WERI-Rb-1 (cell line): ENCODE measurements around the gene UBE2E1.

Experiments used
- DNase-seq: peaks from one replicate; pipeline ENCODE4 v3.0.0-alpha.2; 2020
- H3K27ac ChIP-seq: fragments of 250-450 bp; sonication (Bioruptor Pico); 2 replicates; pipeline ENCODE4 v1.5.1; 2020; ENCODE audit warnings: mild to moderate bottlenecking, moderate library complexity
- H3K27me3 ChIP-seq: fragments of 250-450 bp; sonication (Bioruptor Pico); 2 replicates; pipeline ENCODE4 v1.5.1; 2021; ENCODE audit warnings: mild to moderate bottlenecking, low read depth, moderate library complexity; ENCODE audit not compliant: insufficient read depth, severe bottlenecking
- H3K36me3 ChIP-seq: fragments of 250-450 bp; sonication (Bioruptor Pico); 2 replicates; pipeline ENCODE4 v1.5.1; 2020; ENCODE audit warnings: mild to moderate bottlenecking, moderate library complexity
- H3K4me3 ChIP-seq: 2 replicates; pipeline ENCODE4 v1.5.1; 2011; ENCODE audit warnings: low read depth, mild to moderate bottlenecking, control low read depth, low read length
- H3K9me3 ChIP-seq: fragments of 250-450 bp; sonication (Bioruptor Pico); 2 replicates; pipeline ENCODE4 v1.5.1; 2021; ENCODE audit warnings: mild to moderate bottlenecking, moderate library complexity; ENCODE audit not compliant: severe bottlenecking
- CTCF ChIP-seq: IDR thresholded peaks from 2 replicates; pipeline ENCODE4 v1.5.1; 2011; ENCODE audit warnings: low read depth, mild to moderate bottlenecking, control low read depth, inconsistent platforms, low read length

The UBE2E1 gene

GRCh38 chr3:23835802-23836201, 30.0 kb downstream of the UBE2E1 start:
- Histone ChIP-seq H3K27ac (no peak overlapping the region), H3K9me3 (no peaks in the 10 kb centered on the region), H3K27me3 (no peaks in the 10 kb centered on the region), H3K36me3 (no peaks in the 10 kb centered on the region), H3K4me3 (no peak overlapping the region)
- no peak for DNase-seq
- no peak for TF ChIP-seq CTCF

GRCh38 chr3:23836536-23837230, 30.9 kb downstream of the UBE2E1 start:
- no peaks in the 10 kb centered on the region for H3K36me3 ChIP-seq
- no peak for TF ChIP-seq CTCF
- no peak for DNase-seq

GRCh38 chr3:23837286-23837685, 31.5 kb downstream of the UBE2E1 start:
- no peak for DNase-seq
- H3K27me3 ChIP-seq: no peaks in the 10 kb centered on the region
- H3K9me3 ChIP-seq: no peaks in the 10 kb centered on the region
- H3K4me3 ChIP-seq: no peak overlapping the region
- no peak for TF ChIP-seq CTCF
- no peaks in the 10 kb centered on the region for H3K36me3 ChIP-seq
- H3K27ac ChIP-seq: no peak overlapping the region

More at GRCh38 chr3:23836536-23837230, 30.9 kb downstream of the UBE2E1 start:
- H3K9me3 ChIP-seq: no peaks in the 10 kb centered on the region
- H3K4me3 ChIP-seq: no peak overlapping the region
- no peaks in the 10 kb centered on the region for H3K27me3 ChIP-seq
- no peak overlapping the region for H3K27ac ChIP-seq

GRCh38 chr3:23837691-23838090, 31.9 kb downstream of the UBE2E1 start:
- TF ChIP-seq CTCF: no peak
- no peak for DNase-seq
- H3K4me3 ChIP-seq: no peak overlapping the region
- no peak overlapping the region for H3K27ac ChIP-seq
- H3K36me3 ChIP-seq: no peaks in the 10 kb centered on the region
- no peaks in the 10 kb centered on the region for H3K27me3 ChIP-seq
- no peaks in the 10 kb centered on the region for H3K9me3 ChIP-seq

DNA sequence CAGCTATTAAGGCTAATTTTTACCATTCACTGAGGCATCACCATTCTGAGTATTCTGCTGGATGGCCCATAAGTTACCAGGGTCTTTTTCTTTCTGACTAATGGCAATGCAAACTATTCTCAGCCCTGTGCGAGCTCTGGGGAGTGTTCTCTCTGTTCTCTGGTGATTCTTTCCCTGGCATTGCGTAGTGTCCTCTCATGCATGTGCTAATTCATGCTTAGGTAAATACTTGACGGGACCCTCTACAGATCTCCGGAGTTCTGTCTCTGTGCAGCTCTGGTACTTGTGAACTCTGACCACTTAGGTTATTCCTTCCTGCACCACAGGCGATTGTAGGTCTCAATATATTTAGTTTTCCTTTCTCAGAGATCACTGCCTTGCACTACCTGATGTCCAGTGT, 34.8 kb downstream of the UBE2E1 start:
- Histone ChIP-seq H3K27me3 (no peaks in the 10 kb centered on the region), H3K4me3 (no peak overlapping the region), H3K36me3 (no peaks in the 10 kb centered on the region), H3K27ac (no peak overlapping the region), H3K9me3 (no peaks in the 10 kb centered on the region)
- no peak for DNase-seq
- no peak for TF ChIP-seq CTCF

DNA sequence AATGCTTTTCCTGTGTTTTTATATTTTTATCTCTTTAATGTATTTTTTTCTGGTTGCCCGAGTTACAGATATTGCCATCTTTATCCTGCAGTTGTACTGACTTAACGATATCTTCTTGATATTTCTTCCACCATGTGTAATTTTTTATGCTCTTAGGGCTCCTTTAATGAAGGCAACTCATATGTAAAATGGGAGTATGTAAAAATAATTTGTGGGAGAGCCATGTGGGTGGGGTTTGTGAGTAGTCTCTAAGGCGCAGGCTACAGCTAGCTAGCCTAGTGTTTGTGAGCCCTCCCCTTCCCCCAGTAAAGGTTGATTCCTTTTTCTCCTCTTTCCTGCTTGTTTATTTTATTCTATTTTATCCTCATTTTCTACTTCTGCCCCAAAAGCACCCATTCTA, 38.1 kb downstream of the UBE2E1 start:
- H3K4me3 ChIP-seq: no peak overlapping the region
- no peak for TF ChIP-seq CTCF
- DNase-seq: no peak
- no peak overlapping the region for H3K27ac ChIP-seq
- no peaks in the 10 kb centered on the region for H3K36me3 ChIP-seq
- H3K9me3 ChIP-seq: no peaks in the 10 kb centered on the region
- H3K27me3 ChIP-seq: no peaks in the 10 kb centered on the region
